Ascending aorta (tissue), 2 donors: ENCODE measurements around the gene PCGF1. TPM values are rescaled to one million over a fixed set of nuclear protein-coding genes. Genes with fewer than 3 reads are reported as not detected.

ENCODE experiments used
- DNase-seq, 2 donors: peaks; one replicate each; pipeline ENCODE4 v3.0.0-alpha.2; 2019; ENCODE audit warnings: low spot score in 2 of 2
- H3K27ac ChIP-seq, 2 donors: fragments of 200-600 bp; sonication (generic); one replicate each; pipeline ENCODE4 v1.5.1; 2016 to 2017; ENCODE audit warnings: mild to moderate bottlenecking in 1 of 2
- H3K27me3 ChIP-seq: fragments of 200-600 bp; sonication (generic); one replicate; pipeline ENCODE4 v1.5.1; 2017
- H3K36me3 ChIP-seq, 2 donors: fragments of 200-600 bp; sonication (generic); one replicate each; pipeline ENCODE4 v1.5.1; 2016
- H3K4me1 ChIP-seq, 2 donors: fragments of 200-600 bp; sonication (generic); one replicate each; pipeline ENCODE4 v1.5.1; 2016 to 2017; ENCODE audit warnings: mild to moderate bottlenecking in 1 of 2
- H3K4me3 ChIP-seq, 2 donors: fragments of 200-600 bp; sonication (generic); one replicate each; pipeline ENCODE4 v1.5.1; 2016 to 2017; ENCODE audit warnings: mild to moderate bottlenecking in 1 of 2
- H3K9me3 ChIP-seq, 2 donors: fragments of 200-600 bp; sonication (generic); one replicate each; pipeline ENCODE4 v1.5.1; 2016
- intact Hi-C: fragments of 100-400 bp; cut with DNase I; formaldehyde crosslinking; loops from one replicate; pipeline ENCODE4 v1.15.1; 2023
- total RNA-seq: library from RNA; depleted of rRNA; stranded (reverse); fragments of >200 nt; gene quantifications from one replicate; pipeline ENCODE4 v1.1.0, GENCODE V29; 2016
- TF ChIP-seq, protein P1 (sequence below), 3 experiments: fragments of 200-600 bp in 2 of 3; fragments of 450-650 bp in 1 of 3; sonication (generic) in 2 of 3; IDR thresholded peaks; one replicate each; pipeline ENCODE4 v1.5.1; 2016 to 2019; ENCODE audit warnings: antibody characterized with exemption in 3 of 3, mild to moderate bottlenecking in 1 of 3, moderate library complexity in 1 of 3

The PCGF1 gene
- total RNA-seq, 1 donor from 2014 or later = not detected

GRCh38 chr2:74535440-74535965 lies 28.0 kb upstream of the PCGF1 start:
- TF ChIP-seq, protein P1, sequence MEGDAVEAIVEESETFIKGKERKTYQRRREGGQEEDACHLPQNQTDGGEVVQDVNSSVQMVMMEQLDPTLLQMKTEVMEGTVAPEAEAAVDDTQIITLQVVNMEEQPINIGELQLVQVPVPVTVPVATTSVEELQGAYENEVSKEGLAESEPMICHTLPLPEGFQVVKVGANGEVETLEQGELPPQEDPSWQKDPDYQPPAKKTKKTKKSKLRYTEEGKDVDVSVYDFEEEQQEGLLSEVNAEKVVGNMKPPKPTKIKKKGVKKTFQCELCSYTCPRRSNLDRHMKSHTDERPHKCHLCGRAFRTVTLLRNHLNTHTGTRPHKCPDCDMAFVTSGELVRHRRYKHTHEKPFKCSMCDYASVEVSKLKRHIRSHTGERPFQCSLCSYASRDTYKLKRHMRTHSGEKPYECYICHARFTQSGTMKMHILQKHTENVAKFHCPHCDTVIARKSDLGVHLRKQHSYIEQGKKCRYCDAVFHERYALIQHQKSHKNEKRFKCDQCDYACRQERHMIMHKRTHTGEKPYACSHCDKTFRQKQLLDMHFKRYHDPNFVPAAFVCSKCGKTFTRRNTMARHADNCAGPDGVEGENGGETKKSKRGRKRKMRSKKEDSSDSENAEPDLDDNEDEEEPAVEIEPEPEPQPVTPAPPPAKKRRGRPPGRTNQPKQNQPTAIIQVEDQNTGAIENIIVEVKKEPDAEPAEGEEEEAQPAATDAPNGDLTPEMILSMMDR (IDR thresholded peaks at IDR 0.05) = no peak
- no peaks in the 10 kb centered on the region for H3K9me3 ChIP-seq
- H3K27me3 ChIP-seq = no peaks in the 10 kb centered on the region
- intact Hi-C loops = no loop called here
- H3K4me3 ChIP-seq = no peak overlapping the region
- H3K4me1 ChIP-seq = peaks cover 6 to 12% of the 10 kb centered on the region in 2 donors
- no peak for DNase-seq
- H3K36me3 ChIP-seq = peaks cover 0 to 19% of the 10 kb centered on the region in 2 donors
- H3K27ac ChIP-seq = no peak overlapping the region

DNA sequence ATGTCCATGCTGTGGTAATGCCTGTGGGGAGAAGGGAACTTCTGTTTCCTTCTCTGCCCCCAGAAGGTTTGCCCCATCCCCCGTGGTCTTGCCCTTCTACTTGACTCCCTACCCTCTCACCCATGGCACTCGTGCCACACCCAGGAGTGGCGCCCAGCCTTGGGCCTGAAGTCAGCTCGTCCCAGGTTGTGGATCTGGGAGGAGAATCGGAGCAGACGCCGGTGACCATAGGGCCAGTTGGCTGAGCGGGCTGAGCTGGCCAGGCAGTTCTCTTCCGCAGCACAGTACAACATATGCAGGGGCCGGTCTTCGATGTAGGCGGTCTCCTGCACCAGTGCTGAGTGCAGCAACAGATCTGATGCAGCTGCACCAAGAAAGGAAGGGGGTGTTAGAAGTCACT lies 26.9 kb upstream of the PCGF1 start:
- Histone ChIP-seq H3K4me3 (no peak overlapping the region), H3K4me1 (peaks cover 6 to 12% of the 10 kb centered on the region in 2 donors), H3K36me3 (peaks cover 0 to 19% of the 10 kb centered on the region in 2 donors), H3K27me3 (no peaks in the 10 kb centered on the region), H3K9me3 (no peaks in the 10 kb centered on the region), H3K27ac (no peak overlapping the region)
- DNase-seq = no peak
- intact Hi-C loops = loop anchor here (5.0 kb wide), 1 partner anchor 118 kb away; the partner anchor contains the start of gene SEMA4F
- TF ChIP-seq, protein P1 (IDR thresholded peaks at IDR 0.05) = no peak

- intact Hi-C loops = loop anchor here (5.0 kb wide), 1 partner anchor 119 kb away; the partner anchor contains the start of gene SEMA4F
- no peak overlapping the region for H3K4me3 ChIP-seq
- H3K4me1 ChIP-seq = peaks cover 11 to 19% of the 10 kb centered on the region in 2 donors
- no peak overlapping the region for H3K27ac ChIP-seq
- H3K27me3 ChIP-seq = no peaks in the 10 kb centered on the region
- peaks cover 0 to 19% of the 10 kb centered on the region in 2 donors for H3K36me3 ChIP-seq
- no peaks in the 10 kb centered on the region for H3K9me3 ChIP-seq
- DNase-seq = no peak
- TF ChIP-seq, protein P1 (IDR thresholded peaks at IDR 0.05) = no peak
Measured at GRCh38 chr2:74533464-74533863, 26.0 kb upstream of the PCGF1 start.

GRCh38 chr2:74532222-74532621 lies 24.7 kb upstream of the PCGF1 start:
- no peak for DNase-seq
- TF ChIP-seq, protein P1 (IDR thresholded peaks at IDR 0.05) = no peak
- H3K9me3 ChIP-seq = no peaks in the 10 kb centered on the region
- peaks cover 13 to 21% of the 10 kb centered on the region in 2 donors for H3K4me1 ChIP-seq
- peaks cover 4 to 27% of the 10 kb centered on the region in 2 donors for H3K36me3 ChIP-seq
- H3K4me3 ChIP-seq = no peak overlapping the region
- H3K27ac ChIP-seq = no peak overlapping the region
- intact Hi-C loops = loop anchor here (5.0 kb wide), 1 partner anchor 120 kb away; the partner anchor contains the start of gene SEMA4F
- H3K27me3 ChIP-seq = no peaks in the 10 kb centered on the region

- peaks cover 9 to 33% of the 10 kb centered on the region in 2 donors for H3K36me3 ChIP-seq
- H3K9me3 ChIP-seq = no peaks in the 10 kb centered on the region
- no peak for DNase-seq
- no peak overlapping the region for H3K4me3 ChIP-seq
- H3K4me1 ChIP-seq = peaks cover 13 to 21% of the 10 kb centered on the region in 2 donors
- peak overlapping the region in 1 of 2 donors; percentile 79 for H3K27ac ChIP-seq
- no peaks in the 10 kb centered on the region for H3K27me3 ChIP-seq
- TF ChIP-seq, protein P1 (IDR thresholded peaks at IDR 0.05) = no peak
- intact Hi-C loops = loop anchor here (5.0 kb wide), 1 partner anchor 121 kb away; the partner anchor contains the start of gene SEMA4F
Measured at GRCh38 chr2:74531666-74532065, 24.2 kb upstream of the PCGF1 start.
